GM18526 (cell line): ENCODE results near the gene HBS1L.

ENCODE experiments used
- POLR2A ChIP-seq: IDR thresholded peaks from 3 replicates; pipeline ENCODE4 v1.6.1; 2011; ENCODE audit not compliant: insufficient read length; ENCODE audit errors: extremely low read depth

The HBS1L gene

GRCh38 chr6:135022050-135022697 lies 32.4 kb downstream of the HBS1L start:
- TF ChIP-seq POLR2A = no peak

- no peak for TF ChIP-seq POLR2A
These were observed 33.1 kb downstream of the HBS1L start for GRCh38 chr6:135021310-135022049.

GRCh38 chr6:135018941-135019340 lies 35.7 kb downstream of the HBS1L start:
- no peak for TF ChIP-seq POLR2A

GRCh38 chr6:135018052-135018451 lies 36.6 kb downstream of the HBS1L start:
- no peak for TF ChIP-seq POLR2A

GRCh38 chr6:135014353-135014832 lies 40.2 kb downstream of the HBS1L start:
- TF ChIP-seq POLR2A = no peak

GRCh38 chr6:135013211-135013610 lies 41.4 kb downstream of the HBS1L start:
- no peak for TF ChIP-seq POLR2A

- no peak for TF ChIP-seq POLR2A
These were observed 41.9 kb downstream of the HBS1L start for GRCh38 chr6:135012764-135013163.

GRCh38 chr6:135012349-135012748 lies 42.3 kb downstream of the HBS1L start:
- TF ChIP-seq POLR2A = no peak

GRCh38 chr6:135008941-135009290 lies 45.7 kb downstream of the HBS1L start:
- no peak for TF ChIP-seq POLR2A

GRCh38 chr6:135008072-135008940 lies 46.3 kb downstream of the HBS1L start:
- TF ChIP-seq POLR2A = no peak

GRCh38 chr6:135006386-135006914 lies 48.2 kb downstream of the HBS1L start:
- no peak for TF ChIP-seq POLR2A

GRCh38 chr6:135004399-135004798 lies 50.2 kb downstream of the HBS1L start:
- no peak for TF ChIP-seq POLR2A

GRCh38 chr6:135002974-135003703 lies 51.5 kb downstream of the HBS1L start:
- TF ChIP-seq POLR2A = no peak

- no peak for TF ChIP-seq POLR2A
These were observed 52.3 kb downstream of the HBS1L start for GRCh38 chr6:135002229-135002844.
